ENCODE measurements around the gene TIE1.

The TIE1 gene

GRCh38 chr1:43300378-43301094, at the start of gene TIE1:
Gene TIE1 (plus strand): TSS chr1:43300982. CDS start chr1:43301072, 90 bp downstream.
- no peak for DNase-seq

GRCh38 chr1:43251024-43251423, 49.8 kb upstream of the TIE1 start:
- DNase-seq: no peak

GRCh38 chr1:43252225-43252624, 48.6 kb upstream of the TIE1 start:
- no peak for DNase-seq

- DNase-seq: no peak
Measured at GRCh38 chr1:43253173-43253572, 47.6 kb upstream of the TIE1 start.

GRCh38 chr1:43253876-43254275, 46.9 kb upstream of the TIE1 start:
- no peak for DNase-seq

- no peak for DNase-seq
Measured at GRCh38 chr1:43255438-43256210, 45.2 kb upstream of the TIE1 start.

GRCh38 chr1:43256675-43257570, 43.9 kb upstream of the TIE1 start:
- no peak for DNase-seq

- no peak for DNase-seq
Measured at GRCh38 chr1:43258370-43258769, 42.4 kb upstream of the TIE1 start.

GRCh38 chr1:43265431-43265830, 35.4 kb upstream of the TIE1 start:
- DNase-seq: no peak

GRCh38 chr1:43266881-43267280, 33.9 kb upstream of the TIE1 start:
- DNase-seq: no peak

- DNase-seq: no peak
Measured at GRCh38 chr1:43267291-43267805, 33.4 kb upstream of the TIE1 start.

- no peak for DNase-seq
Measured at GRCh38 chr1:43267818-43268425, 32.9 kb upstream of the TIE1 start.

GRCh38 chr1:43269627-43270375, 31.0 kb upstream of the TIE1 start, which contains the start of gene TMEM125:
Gene TMEM125 (plus strand): TSS chr1:43269983. CDS start chr1:43272723, 2,740 bp downstream.
- no peak for DNase-seq

GRCh38 chr1:43270421-43271095, 30.2 kb upstream of the TIE1 start:
- peak; percentile 11 to 15 for DNase-seq

- no peak for DNase-seq
Measured at GRCh38 chr1:43271186-43272118, 29.3 kb upstream of the TIE1 start.

- DNase-seq: no peak
Measured at GRCh38 chr1:43272161-43272560, 28.6 kb upstream of the TIE1 start.

- DNase-seq: no peak
Measured at GRCh38 chr1:43272576-43273571, 27.9 kb upstream of the TIE1 start.

GRCh38 chr1:43273708-43274107, 27.1 kb upstream of the TIE1 start:
- DNase-seq: no peak
